NCI-H510A treated with DMSO at 0.1 percent for 48 hours (cell line): ENCODE measurements around the gene NUP133.

Source experiments
- DNase-seq: peaks from one replicate; lab custom pipeline; 2025; lab: John Stamatoyannopoulos, UW

The NUP133 gene

DNA sequence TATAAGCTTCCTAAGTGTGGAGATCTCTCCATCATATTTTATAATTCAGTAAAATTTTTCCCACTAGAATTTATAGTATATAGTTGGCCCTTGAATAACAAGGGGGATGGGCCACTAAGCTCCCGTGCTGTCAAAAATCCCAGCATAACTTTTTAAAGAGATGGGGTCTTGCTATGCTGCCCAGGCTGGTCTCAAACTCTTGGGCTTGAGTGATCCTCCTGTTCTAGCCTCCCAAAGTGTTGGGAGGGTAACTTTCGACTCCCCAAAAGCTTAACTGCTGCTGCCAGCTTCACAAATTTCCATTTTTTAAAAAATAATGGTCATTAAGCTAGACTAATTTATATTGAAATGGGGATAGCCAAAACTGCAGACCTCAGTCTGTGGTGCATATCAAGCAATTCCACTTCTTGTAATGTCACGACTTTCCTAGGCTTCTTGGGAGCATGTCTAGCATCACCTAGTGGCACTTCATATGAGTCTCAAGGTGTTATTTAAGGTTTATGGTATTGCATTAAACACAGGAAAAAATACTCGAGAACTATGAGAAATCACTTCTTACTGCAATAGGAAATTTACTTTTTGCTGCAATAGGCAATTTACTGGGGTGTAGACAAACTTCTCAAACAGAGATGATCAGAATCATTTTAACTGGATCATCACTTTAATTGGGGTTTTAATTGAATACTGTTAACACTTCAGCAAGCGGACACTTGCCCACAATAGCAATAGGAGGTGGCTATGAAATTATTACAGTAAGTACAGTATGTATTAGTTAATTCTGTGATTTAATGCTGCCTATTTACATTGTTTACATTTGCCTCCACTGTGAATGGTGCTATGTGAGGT, 55.0 kb downstream of the NUP133 start:
- DNase-seq: no peak

DNA sequence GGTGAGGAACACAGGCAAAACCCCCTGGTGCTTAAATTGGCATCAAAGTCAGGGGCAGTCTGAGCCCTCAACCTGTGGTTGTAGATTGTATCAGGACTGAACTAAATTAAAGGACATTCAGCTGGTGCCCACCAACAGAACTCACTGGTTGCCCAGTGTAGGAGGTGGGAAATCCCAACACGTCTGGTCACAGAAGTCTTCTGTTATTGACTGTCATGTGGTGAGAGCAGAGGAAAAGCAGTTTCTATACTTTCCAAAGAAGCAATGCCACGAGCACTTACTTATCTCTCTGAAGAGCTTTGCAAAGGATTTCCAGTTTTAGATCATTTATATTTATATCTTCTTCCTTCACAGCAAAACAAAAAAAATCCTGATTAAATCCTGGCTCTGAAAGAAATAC, 59.3 kb downstream of the NUP133 start:
- DNase-seq: no peak

DNA sequence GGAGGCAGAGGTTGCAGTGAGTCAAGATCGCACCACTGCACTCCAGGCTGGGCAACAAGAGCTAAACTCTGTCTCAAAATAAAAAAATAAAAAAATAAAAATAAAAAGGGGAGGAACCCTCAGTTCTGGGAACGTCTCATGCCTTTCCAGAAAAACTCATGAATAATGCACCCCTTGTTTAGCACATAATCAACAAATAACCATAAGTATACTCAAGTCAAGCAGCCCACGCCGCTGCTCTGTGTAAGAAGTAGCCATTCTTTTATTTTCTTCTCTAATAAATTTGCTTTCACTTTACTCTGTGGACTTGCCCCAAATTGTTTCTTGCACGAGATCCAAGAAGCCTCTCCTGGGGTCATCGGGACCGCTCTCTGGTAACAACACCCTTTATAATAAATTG, 59.8 kb downstream of the NUP133 start:
- DNase-seq: no peak

DNA sequence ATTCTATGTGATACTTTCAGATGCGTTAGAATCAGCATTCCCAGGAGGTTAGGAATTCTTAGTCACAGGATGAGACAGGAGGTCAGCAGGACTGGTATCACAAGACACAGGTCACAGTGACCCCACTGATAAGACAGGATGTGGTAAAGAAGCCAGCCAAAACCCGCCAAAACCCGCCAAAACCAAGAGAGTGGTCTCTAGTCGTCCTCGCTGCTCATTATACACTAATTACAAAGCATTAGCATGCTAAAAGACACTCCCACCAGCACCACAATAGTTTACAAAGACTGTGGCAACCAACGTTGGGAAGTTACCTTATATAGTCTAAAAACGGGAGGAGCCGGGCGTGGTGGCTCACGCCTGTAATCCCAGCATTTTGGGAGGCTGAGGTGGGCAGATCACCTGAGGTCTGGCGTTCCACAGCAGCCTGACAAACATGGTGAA, 60.3 kb downstream of the NUP133 start:
- no peak for DNase-seq

DNA sequence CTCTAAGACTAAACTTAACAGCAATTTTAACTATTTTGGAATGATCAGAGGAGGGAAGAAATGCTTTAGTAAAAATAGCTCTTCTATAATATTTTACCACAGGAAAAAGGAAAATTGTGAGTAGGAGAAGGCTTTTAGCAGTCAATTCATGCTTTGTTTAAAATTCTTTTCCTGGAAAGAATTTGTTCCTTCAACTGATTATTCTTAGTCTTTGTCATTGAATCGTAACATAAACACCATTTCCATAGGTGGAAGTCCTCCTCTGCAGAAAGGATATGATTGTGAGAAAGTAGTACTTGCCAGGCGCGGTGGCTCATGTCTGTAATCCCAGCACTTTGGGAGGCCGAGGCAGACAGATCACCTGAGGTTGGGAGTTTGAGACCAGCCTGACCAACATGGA, 62.3 kb downstream of the NUP133 start:
- DNase-seq: no peak

DNA sequence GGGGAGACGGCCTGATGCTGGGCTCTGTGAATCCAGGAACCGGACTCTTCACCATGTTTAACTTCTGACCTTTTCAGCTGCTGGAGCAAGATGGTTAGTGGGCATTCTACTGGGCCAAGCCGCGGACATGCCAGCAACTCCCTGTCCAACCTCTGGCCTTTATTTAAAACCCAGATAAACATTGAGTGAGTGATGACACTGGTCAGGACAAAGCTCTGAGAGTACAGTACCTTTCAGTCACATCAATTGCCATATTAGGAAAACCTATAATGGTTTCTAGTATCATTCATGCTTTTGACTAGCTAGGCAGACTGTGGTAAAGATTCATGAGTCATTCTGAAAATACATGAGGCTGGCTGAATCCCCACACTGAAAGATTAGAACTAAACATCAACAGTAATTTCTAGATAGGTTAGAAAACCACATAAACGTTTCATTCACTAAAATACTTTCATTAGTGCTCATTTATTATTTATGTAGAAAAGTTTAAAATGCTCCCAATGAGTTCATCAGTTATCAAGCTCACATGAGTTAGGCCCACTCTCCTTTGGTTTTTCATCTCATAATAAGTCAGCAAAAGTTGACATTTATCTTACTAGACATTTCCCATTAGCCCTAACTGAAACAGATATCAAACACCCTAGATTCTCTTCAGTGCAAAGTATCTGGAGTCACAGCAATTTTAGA, 67.1 kb downstream of the NUP133 start:
- DNase-seq: no peak

DNA sequence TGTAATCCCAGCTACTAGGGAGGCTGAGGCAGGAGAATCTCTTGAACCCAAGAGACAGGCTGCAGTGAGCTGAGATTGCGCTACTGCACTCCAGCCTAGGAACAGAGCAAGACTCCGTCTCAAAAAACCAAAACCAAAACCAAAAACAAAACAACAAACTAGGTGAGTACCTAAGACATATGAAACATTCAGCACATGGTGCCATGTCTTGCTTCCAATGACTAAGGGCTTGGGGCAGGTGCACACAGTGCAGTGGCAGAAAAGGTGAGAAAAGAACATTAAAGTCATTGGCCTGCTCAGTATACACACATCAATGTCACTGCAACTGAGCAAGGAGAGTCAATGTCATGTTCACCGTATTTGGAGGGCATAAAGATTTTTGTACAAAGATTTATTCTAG, 70.1 kb downstream of the NUP133 start:
- DNase-seq: no peak

DNA sequence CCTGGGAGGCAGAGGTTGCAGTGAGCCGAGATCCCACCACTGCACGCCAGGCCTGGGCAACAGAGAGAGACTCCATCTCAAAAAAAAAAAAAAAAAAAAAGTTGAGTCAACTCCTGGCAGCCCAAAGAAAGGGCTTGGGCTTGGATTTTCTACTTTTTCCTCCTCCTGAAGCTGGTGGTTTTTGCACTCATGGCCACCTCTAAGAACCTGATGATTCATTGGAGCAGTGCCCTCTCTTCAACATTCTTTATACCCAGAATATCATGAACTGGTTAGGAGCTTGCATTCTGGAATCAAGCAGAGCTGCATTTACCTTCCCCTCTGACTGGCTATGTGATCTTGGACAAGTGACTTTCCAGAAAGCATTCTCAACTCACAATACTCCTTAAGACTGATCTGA, 70.7 kb downstream of the NUP133 start:
- DNase-seq: no peak

DNA sequence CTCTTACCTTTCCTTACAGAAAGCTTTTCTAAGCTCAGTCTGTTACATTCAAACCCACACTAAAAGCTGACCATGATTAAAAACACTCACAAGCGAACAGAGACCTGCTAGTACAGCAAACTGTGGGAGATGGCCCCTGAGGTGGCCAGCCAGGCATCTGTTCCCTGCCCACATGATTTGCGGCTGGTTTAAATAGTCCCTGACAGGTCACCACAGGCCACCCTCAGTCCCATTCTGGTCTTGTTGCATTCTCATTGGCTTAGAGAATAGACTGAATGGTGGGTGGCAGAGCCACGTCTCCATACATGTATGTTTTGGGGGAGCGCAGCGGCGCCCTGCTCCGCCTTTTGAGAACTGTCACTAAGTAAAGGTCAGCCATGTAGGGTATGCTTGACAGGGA, 71.9 kb downstream of the NUP133 start:
- DNase-seq: no peak

DNA sequence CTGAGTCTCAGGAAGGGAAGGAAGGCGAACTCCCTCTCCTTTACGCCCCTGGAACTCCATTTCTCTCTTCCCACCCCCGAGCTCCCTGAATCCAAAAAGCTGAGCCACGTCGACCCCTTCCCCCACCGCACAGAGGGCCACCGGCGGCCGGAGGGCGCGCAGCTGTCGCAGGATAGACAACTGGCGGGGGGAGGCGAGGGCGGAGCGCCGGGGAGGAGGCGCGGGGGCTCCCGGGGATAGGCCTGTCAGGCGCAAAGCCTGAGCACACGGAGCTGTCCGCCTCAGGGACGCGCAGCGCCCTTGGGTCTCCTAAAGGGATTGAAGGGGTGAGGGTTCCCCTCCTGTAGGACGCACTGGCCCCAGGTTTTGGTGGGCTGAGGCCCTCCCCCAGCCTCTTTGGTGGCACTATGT, 73.5 kb downstream of the NUP133 start:
- DNase-seq: no peak

DNA sequence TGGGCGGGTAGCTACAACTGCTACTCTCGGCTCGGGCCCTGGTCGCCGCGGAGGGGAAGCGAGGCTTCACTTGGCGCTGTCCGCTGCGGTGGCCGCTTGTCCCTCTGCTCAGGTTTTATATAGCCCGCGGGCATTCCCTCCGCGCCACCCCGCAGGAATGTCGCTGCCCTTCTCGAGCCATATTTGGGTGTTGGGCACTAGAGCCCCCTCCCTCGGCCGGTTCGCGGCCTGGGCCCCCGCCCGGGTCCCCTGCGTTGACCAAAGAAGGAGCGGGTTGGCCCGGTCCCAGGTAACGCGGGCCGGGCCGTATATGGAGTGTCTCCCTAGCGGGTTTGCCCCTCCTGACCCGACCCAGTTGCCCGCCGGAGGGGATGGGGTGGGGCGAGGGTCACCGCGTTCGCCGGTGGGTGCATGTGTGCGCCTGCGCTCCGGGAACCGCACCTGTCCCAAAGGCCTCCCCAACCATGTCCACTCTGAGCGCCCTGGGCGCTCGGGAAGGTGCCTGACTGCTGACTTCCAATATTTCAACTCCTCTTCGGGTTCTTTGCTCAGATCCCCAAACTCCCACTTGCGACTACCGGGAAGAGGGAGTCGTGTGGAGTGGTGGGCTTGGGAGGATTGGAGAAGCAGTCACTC, 74.0 kb downstream of the NUP133 start, which contains the start of gene ACTA1:
Gene ACTA1, minus strand, starts transcription at position 90 of the 636 bp plus-strand sequence. CDS start 979 bp downstream, outside the sequence.
- DNase-seq: no peak

DNA sequence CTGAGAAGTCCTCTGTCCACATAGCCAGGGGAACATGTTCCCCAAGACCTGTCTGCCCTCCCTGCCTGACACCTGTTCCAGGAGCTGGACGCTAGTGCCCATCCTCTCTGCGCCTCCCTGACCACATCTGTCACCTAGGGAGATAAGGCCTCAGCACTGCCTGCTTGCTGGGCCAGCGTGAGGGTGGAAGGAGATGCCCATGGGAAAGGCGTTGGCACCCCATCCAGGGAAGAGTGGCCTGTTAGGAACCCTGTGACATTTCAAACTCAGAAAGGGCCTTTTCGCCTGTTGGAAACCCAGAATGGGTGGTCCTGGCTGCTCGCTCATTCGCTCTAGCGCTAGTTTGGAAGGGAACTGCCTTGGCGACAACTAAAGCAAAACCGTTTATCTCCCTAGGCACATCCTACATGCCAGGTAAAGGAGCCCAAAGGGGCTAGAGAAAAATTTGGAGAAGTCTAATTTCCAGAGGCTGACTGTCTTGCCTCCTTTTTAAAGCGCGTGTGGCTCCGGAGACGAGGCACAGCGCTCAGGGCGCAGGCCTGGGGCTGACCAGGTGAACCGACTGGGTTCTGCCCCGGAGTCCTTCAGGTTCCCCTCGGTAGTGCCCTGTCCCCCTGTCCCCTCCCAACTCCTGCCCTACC, 74.7 kb downstream of the NUP133 start:
- DNase-seq: no peak

DNA sequence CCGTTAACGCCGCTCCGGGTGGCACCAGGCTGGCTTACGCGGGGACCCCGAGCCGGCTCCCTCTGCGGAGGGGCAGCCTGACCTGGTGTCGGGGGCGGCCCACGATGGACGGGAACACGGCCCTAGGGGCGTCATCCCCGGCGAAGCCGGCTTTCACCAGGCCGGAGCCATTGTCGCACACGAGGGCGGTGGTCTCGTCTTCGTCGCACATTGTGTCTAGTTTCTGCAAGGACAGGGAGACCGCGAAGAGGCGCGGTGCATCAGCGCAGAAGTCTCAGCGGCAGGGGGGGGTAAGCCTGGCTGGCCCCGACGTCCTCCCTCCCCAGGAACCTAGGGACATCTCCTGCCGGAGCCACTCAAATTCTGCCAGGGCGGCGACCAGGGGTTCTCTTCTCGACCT, 75.2 kb downstream of the NUP133 start:
- no peak for DNase-seq

DNA sequence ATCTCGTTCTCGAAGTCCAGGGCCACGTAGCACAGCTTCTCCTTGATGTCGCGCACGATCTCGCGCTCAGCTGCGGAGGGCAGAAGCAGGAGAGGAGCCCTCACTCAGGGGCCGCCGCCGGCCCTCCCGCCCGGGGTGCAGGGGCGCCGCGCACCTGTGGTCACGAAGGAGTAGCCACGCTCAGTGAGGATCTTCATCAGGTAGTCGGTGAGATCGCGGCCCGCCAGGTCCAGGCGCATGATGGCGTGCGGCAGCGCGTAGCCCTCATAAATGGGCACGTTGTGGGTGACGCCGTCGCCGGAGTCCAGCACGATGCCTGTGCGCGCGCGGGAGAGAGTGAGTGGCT, 76.1 kb downstream of the NUP133 start:
- DNase-seq: no peak

DNA sequence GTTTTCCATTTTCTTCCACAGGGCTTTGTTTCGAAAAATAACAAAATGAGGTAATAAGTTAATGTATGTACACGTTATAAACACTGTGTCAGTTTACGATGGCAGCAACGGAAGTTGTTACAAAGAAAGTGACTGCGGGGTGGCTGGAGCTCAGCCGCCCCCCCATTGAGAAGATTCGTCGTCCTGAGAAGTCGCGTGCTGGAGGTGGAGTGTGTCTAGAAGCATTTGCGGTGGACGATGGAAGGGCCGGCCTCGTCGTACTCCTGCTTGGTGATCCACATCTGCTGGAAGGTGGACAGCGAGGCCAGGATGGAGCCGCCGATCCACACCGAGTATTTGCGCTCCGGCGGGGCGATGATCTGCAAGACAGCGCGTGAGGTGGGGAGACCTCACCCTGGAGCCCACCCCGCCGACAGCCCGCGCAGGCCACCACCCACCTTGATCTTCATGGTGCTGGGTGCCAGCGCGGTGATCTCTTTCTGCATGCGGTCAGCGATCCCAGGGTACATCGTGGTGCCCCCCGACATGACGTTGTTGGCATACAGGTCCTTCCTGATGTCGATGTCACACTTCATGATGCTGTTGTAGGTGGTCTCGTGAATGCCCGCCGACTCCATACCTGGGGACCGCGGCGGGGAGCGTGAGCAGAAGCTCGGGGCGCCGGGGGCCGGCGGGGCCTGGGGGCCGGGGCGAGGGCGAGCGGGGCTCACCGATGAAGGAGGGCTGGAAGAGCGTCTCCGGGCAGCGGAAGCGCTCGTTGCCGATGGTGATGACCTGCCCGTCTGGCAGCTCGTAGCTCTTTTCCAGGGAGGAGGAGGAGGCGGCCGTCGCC, 76.6 kb downstream of the NUP133 start:
- DNase-seq: no peak

DNA sequence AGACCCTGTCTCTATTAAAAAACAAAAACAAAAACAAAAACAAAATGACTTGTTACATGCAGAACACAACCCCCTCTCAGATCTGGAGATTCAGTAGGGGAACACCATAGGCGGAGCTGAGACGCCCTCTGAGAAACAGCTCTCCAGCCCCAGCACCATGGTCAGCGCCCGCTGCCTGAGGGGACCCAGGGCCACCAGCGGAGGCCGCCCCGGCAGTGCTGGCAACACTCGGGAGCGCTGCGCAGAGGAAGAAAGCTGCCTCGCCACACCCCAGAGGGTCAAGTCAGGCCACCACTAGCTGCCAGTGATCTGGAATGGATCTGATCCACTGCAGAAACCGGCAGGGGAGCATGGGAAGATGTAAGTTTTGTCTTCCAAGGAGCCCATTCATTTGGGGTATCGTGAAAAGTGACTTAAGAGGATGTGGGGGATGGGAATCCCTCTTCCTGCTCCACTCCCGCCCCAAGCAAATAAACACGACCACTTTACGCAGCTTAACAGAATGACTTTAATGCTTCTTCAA, 77.3 kb downstream of the NUP133 start:
- DNase-seq: no peak

DNA sequence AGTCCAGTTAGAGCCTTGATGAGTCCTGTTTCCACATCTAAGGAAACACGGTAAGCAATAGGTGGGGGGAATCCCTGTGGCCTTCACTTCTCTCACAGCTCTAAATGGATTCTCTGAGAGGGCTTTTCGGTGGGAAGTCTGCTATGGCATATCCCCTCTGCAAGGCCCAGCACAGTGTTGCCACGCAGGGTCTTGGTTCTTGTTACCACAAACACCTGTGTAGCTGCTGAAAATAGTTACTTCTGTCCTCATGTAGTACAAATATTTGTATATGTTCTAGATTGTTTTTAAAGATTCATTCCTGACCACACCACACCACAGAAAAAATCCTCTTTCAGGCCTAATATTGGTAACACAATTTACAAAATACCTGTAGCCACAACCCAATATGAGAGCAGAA, 79.9 kb downstream of the NUP133 start:
- DNase-seq: no peak

DNA sequence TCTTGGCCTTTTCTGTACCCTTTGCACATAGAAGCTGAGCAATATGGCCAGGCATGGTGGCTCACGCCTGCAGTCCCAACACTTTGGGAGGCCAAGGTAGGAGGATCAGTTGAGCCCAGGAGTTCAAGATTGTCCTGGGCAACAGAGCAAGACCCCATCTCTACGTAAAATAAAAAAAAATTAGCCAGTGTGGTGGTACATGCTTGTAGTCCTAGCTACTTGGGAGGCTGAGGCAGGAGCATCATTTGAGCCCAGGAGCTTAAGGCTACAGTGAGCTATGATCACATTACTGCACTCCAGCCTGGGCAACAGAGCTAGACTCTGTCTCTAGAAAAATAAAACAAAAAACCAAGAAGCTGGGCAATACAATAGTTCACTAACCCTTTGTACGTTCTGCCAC, 80.6 kb downstream of the NUP133 start:
- DNase-seq: no peak

DNA sequence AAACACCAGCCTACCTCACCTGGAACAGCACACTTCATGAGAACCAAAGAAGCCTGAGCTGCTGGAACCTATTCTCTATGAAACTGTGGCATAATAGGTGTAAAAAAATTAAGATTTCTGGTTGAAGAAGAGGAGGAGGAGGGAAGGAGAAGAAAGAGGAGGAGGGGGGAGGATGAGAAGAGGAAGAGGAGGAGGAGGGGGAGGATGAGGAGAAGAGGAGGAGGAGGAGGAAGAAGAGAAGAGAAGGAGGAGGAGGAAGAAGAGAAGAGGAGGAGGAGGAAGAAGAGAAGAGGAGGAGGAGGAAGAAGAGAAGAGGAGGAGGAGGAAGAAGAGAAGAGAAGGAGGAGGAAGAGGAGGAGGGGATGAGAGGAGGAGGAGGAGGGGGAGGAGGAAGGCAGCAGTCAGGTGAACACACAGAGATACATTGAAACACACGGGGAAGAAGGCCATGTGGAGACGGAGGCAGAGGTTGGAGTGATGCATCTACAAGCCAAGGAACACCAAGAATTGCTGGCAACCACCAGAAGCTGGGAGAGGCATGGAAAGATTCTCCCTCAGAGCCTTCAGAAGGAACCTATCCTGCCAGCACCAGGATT, 82.5 kb downstream of the NUP133 start:
- no peak for DNase-seq

DNA sequence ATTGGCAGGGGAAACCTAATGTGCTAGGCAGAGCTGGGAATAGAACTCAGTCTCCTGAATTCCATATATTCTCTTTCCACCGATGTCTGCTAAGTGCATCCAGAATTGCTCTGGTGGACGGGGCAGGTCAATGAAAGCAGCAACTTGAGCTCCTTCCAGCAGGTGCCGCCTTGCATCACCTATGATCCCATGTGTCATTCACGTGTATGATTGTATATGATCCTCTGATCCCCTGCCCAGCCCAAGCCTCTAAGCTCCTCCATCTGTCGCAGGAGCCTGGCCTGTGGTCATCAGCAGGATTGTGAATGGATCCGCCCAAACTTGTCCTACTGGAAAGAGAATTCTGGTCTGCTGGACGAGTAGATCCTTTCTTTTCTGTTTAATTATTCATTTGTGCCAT, 87.4 kb downstream of the NUP133 start:
- peak; percentile 34 for DNase-seq

DNA sequence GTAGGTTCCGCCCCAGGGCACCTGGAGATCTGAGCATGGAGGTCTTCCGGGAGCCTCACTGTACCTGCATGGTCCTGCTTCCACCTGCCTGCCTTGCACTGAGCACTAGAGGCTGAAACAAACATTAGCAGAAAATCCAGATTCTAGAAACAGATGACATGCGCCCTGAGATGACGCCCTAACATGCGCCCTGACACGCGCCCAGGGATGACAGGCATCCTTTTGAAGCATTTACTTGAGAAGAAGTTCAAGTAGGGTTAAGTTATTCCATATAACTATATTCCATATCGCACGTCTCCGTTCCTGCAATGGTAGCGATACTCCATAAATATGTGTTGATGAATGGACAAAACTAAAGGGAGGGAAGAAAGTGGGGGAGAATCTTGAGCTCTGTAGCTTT, 87.9 kb downstream of the NUP133 start:
- no peak for DNase-seq
